ENCODE results near the gene PITHD1. TPM values are rescaled to one million over a fixed set of nuclear protein-coding genes. Genes with fewer than 3 reads are reported as not detected.
"Not testable (repeated sequence)": the region's sequence is repeated elsewhere in the genome, so short reads cannot be mapped to it uniquely, and the experiment has no call there.

Gene PITHD1
- total RNA-seq, 2 experiments from 2014 or later = 99.3 to 99.9 TPM

DNA sequence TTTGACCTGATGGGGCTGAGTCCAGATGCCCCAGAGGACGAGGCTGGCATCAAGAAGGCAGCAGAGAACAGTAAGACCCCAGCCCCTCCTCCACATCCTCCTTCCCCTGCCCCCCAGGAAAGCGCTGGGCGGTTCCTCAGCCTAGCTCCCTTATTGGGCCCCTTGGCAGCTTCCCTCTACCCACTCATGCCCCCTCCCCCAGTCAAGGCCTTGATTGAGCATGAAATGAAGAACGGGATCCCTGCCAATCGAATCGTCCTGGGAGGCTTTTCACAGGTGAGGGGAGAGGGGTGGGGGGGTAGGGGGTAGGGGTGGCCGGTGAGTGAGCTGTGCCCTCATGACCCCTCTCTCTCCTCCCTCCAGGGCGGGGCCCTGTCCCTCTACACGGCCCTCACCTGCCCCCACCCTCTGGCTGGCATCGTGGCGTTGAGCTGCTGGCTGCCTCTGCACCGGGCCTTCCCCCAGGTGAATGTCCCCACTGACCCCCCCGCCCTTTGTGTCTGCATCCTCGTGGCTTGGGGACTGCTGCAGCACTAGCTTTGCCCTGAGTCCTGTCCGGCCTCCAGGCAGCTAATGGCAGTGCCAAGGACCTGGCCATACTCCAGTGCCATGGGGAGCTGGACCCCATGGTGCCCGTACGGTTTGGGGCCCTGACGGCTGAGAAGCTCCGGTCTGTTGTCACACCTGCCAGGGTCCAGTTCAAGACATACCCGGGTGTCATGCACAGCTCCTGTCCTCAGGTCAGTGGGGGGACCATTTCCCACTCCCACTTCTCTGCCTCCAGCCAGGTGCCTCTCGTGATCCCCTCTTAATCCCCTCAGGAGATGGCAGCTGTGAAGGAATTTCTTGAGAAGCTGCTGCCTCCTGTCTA is 15.9 kb downstream of the PITHD1 start:
- ChIA-PET CTCF (interaction anchor here (0.8 to 1.7 kb wide), 3 partner anchors 14 to 110 kb away, joined by 3 to 5 read pairs (median 4); no protein-coding TSS in a partner anchor), POLR2A (interaction anchor here (1.0 kb wide), 1 partner anchor 16 kb away, joined by 3 read pairs; the partner anchor contains the start of gene PITHD1)

DNA sequence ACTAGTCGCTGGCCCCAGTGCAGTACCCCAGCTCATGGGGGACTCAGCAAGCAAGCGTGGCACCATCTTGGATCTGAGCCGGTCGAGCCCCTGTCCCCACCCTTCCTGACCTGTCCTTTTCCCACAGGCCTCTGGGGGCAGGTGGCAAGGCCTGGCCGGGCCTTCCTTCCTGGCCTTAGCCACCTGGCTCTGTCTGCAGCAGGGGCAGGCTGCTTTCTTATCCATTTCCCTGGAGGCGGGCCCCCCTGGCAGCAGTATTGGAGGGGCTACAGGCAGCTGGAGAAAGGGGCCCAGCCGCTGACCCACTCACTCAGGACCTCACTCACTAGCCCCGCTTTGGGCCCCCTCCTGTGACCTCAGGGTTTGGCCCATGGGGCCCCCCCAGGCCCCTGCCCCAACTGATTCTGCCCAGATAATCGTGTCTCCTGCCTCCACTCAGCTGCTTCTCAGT is 16.5 kb downstream of the PITHD1 start:
- CTCF ChIA-PET = interaction anchor here (1.3 kb wide), 1 partner anchor 18 kb away, joined by 3 read pairs; no protein-coding TSS in a partner anchor
- POLR2A ChIA-PET = not testable (repeated sequence)

GRCh38 chr1:23795676-23796465 is 17.7 kb downstream of the PITHD1 start:
- ChIA-PET CTCF (interaction anchor here (1.3 kb wide), 1 partner anchor 20 kb away, joined by 3 read pairs; no protein-coding TSS in a partner anchor), POLR2A (no interaction called here)

- ChIA-PET POLR2A (no interaction called here), CTCF (interaction anchor here (0.7 to 4.6 kb wide), 2 partner anchors 13 to 14 kb away, joined by 3 to 29 read pairs; no protein-coding TSS in a partner anchor)
Measured at GRCh38 chr1:23796466-23797271, 18.5 kb downstream of the PITHD1 start.

- CTCF ChIA-PET = interaction anchor here (0.7 to 4.6 kb wide), 3 partner anchors 13 to 20 kb away, joined by 3 to 29 read pairs (median 5); partner anchors contain the start of gene PITHD1
- POLR2A ChIA-PET = interaction anchor here (3.0 kb wide), 1 partner anchor 19 kb away, joined by 17 read pairs; the partner anchor contains the start of gene PITHD1
Measured at GRCh38 chr1:23797478-23798448, 19.5 kb downstream of the PITHD1 start.

- ChIA-PET POLR2A (interaction anchor here (3.0 kb wide), 1 partner anchor 19 kb away, joined by 17 read pairs; the partner anchor contains the start of gene PITHD1), CTCF (interaction anchor here (1.2 to 4.6 kb wide), 2 partner anchors 12 to 21 kb away, joined by 5 to 29 read pairs; partner anchors contain the start of gene PITHD1)
Measured at GRCh38 chr1:23798662-23799142, 20.5 kb downstream of the PITHD1 start.

- ChIA-PET POLR2A (interaction anchor here (1.5 to 3.0 kb wide), 2 partner anchors 8 to 20 kb away, joined by 5 to 17 read pairs; partner anchors contain the start of genes LYPLA2 and PITHD1), CTCF (interaction anchor here (2.3 to 4.6 kb wide), 2 partner anchors 8 to 11 kb away, joined by 9 to 29 read pairs; partner anchors contain the start of gene LYPLA2)
Measured at GRCh38 chr1:23799255-23799569, 21.0 kb downstream of the PITHD1 start.

DNA sequence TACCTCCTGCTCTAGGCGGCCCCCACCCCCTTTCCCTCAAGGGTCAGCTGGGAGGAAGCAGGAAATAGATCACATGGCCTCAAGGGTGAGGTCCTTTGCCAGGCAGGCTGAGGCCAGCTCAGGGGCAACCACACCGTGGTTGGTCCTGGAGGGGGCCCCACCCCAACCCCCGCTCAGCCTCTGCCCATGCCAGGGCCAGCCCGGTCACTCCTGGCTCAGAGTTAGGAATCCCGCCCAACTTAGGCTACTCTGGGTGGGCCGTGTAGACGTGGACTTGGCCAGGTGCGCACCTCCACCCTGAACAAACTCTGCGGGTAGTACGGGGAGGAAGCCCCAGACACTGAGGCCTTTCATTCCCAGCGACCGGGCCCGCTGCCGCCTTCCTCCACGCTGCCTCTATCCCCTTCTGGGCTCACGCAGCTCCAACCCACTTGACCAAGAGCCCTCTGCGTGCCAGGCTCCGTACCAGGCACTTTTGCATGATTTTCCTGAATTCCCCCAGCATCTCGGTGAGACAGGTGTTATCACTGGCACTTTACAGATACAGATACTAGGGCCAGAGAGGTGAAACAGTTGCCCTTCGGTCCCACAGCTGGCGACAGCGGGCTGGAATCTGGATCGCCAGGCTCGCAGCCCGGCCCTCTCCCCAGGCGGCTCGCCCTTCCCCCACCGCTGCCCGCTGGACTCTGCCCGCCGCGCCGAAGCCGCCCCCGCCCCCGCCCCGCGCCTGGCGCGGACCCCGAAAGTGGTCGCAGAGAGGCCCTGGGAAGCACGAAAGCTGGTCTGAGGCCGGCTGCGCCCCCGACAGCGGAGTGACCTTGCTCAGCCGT is 21.6 kb downstream of the PITHD1 start:
- ChIA-PET POLR2A (interaction anchor here (0.8 to 3.0 kb wide), 3 partner anchors 8 to 26 kb away, joined by 4 to 17 read pairs (median 5); partner anchors contain the start of genes LYPLA2 and PITHD1), CTCF (interaction anchor here (0.9 to 4.6 kb wide), 4 partner anchors 8 to 108 kb away, joined by 3 to 29 read pairs (median 6); partner anchors contain the start of genes LYPLA2 and RPL11)

GRCh38 chr1:23800400-23801337 is 22.5 kb downstream of the PITHD1 start, which contains the start of gene GALE:
GALE (minus strand) TSS chr1:23800754; CDS start chr1:23799007, 1,747 bp downstream.
- CTCF ChIA-PET = interaction anchor here (0.9 to 4.6 kb wide), 8 partner anchors 9 to 109 kb away, joined by 3 to 29 read pairs (median 4); partner anchors contain the start of genes LYPLA2, PITHD1 and RPL11
- POLR2A ChIA-PET = interaction anchor here (0.6 to 3.0 kb wide), 6 partner anchors 9 to 180 kb away, joined by 3 to 17 read pairs (median 4); partner anchors contain the start of genes HMGCL, LYPLA2, PITHD1 and SRSF10

DNA sequence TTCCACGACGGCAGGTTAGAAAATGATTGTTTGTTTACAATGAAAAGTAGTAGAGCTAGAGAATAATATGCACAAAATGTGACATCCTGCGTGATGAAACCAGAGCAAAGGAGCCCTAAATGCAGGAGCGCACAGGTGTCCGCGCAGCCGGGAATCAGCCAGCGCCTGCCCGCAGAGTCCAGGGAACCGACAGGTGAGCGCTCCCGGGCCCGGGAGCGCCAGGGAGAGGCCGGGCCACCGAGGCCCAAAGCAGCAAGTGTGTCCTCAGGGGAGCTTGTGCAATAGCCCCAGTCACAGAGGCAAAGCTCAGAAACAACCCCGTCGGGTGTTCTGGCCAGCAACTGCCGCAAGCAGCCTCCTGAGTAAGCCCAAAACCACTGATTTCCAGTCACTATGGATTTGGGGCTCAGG is 23.1 kb downstream of the PITHD1 start:
- CTCF ChIA-PET = interaction anchor here (0.9 to 4.6 kb wide), 7 partner anchors 9 to 28 kb away, joined by 3 to 29 read pairs (median 5); partner anchors contain the start of genes LYPLA2 and PITHD1

GRCh38 chr1:23801876-23802275 is 23.7 kb downstream of the PITHD1 start:
- ChIA-PET POLR2A (interaction anchor here (0.7 to 1.3 kb wide), 5 partner anchors 9 to 179 kb away, joined by 3 to 6 read pairs (median 3); partner anchors contain the start of gene SRSF10), CTCF (interaction anchor here (1.0 to 4.6 kb wide), 6 partner anchors 9 to 115 kb away, joined by 3 to 29 read pairs (median 4); no protein-coding TSS in a partner anchor)

More for the DNA sequence above, 23.1 kb downstream of the PITHD1 start:
- POLR2A ChIA-PET = interaction anchor here (0.6 to 1.3 kb wide), 6 partner anchors 10 to 179 kb away, joined by 3 to 6 read pairs (median 3); partner anchors contain the start of genes HMGCL and SRSF10

- POLR2A ChIA-PET = interaction anchor here (0.6 kb wide), 1 partner anchor 19 kb away, joined by 3 read pairs; no protein-coding TSS in a partner anchor
- CTCF ChIA-PET = interaction anchor here (1.0 to 2.1 kb wide), 3 partner anchors 8 to 114 kb away, joined by 3 to 5 read pairs (median 4); no protein-coding TSS in a partner anchor
Measured at GRCh38 chr1:23802809-23803342, 24.7 kb downstream of the PITHD1 start.

DNA sequence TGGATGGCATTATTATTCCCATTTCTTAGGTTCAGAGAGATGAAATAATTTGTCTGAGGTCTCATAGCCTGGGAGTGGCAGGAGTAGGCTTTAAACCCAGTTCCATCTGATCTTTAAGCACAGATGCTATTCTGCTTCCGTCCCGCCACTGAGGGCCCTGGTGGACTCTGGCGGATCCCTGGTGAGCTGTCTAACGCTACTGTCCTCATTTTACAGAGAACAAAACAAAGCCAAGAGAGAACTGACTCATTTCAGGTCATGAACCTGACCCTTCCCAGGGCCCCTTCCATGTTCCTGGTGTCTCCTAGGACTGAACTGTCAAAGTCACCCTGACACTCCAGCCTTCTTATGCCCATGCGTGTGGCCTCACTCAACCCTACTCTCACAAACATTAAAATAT is 25.5 kb downstream of the PITHD1 start:
- POLR2A ChIA-PET = no interaction called here
- CTCF ChIA-PET = no interaction called here

DNA sequence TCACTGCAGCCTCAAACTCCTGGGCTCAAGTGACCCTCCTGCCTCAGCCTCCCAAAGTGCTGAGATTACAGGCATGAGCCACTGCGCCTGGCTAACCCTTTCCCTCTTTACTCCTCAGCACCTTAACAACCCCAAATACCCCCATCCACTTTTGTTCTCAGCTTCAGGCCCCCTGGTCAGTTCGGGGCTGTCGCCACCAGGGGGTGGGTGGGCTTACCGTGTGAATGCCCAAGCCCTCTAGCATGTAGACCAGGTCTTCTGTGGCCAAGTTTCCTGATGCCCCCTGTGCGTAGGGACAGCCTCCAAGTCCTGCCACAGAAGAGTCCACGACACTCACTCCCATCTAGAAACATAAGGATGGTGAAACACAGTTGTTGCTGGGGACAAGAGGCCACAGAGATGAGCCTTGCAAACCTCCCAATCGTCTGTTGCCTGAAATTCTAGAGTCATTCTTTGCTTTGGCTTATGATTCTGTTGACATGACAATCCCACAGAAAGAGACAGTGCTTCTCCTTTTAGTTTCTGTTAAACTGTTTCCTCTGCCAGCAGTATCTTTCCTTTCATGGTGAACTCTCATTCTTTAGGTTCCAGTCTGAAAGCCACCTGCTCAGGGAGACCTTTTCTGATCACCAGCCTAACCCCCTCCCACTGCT is 26.1 kb downstream of the PITHD1 start:
- CTCF ChIA-PET = no interaction called here
- POLR2A ChIA-PET = no interaction called here

All from activated CD8-positive, alpha-beta memory T cell treated with anti-CD3 and anti-CD28 coated beads for 36 hours (primary cell).